ENCODE measurements around the gene JAM3. TPM values are rescaled to one million over a fixed set of nuclear protein-coding genes. Genes with fewer than 3 reads are reported as not detected.

Gene JAM3
- total RNA-seq, 1 experiment from 2014 or later: 1.5 TPM

DNA sequence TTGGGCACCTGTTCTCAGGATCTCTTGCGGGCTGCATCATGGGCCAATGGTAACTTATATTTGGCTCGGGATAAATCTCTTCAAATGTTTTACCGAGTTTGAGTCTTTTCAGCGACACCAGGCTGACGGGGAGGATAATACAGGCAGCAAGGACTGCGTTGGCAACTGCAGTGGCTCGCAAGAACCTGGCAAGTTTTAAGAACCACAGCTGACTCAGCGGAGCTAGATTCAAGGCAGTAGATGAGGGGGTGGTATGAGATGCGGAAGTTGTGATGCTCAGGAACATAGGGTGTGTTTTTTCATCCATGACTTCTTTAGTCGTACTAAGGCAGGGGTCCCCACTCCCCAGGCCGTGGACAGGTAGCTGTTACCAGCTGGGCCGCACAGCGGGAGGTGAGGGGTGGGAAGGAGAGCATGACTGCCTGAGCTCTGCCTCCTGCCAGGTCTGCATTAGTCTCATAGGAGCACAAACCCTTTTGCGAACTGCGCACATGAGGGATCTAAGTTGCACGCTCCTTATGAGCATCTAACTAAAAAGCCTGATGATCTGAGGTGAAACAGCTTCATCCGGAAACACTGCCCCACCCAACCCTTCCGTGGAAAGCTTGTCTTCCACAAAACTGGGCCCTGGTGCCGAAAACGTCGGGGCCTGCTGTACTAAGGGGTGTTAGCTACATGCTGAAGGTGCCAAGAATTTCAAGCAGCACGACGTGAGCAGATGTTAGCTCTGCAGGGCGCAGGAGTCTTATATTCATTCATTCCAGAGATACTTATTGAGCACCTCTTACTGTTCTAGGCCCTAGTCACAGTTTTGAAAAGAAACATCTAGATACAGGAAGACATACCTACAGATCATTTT, 6.4 kb upstream of the JAM3 start:
- TF ChIP-seq, protein P1, sequence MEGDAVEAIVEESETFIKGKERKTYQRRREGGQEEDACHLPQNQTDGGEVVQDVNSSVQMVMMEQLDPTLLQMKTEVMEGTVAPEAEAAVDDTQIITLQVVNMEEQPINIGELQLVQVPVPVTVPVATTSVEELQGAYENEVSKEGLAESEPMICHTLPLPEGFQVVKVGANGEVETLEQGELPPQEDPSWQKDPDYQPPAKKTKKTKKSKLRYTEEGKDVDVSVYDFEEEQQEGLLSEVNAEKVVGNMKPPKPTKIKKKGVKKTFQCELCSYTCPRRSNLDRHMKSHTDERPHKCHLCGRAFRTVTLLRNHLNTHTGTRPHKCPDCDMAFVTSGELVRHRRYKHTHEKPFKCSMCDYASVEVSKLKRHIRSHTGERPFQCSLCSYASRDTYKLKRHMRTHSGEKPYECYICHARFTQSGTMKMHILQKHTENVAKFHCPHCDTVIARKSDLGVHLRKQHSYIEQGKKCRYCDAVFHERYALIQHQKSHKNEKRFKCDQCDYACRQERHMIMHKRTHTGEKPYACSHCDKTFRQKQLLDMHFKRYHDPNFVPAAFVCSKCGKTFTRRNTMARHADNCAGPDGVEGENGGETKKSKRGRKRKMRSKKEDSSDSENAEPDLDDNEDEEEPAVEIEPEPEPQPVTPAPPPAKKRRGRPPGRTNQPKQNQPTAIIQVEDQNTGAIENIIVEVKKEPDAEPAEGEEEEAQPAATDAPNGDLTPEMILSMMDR (IDR thresholded peaks at IDR 0.05; ENCODE audit: insufficient read depth in 1 of 2, low read depth in 1 of 2, low read length in 1 of 2, severe bottlenecking in 1 of 2, unreplicated experiment in 1 of 2): no peak
- Mint-ChIP-seq H3K36me3 (ENCODE audit: insufficient read depth, unreplicated experiment) (no peaks in the 10 kb centered on the region), H3K4me3 (ENCODE audit: unreplicated experiment) (no peak overlapping the region), H3K27ac (ENCODE audit: unreplicated experiment) (no peak overlapping the region), H3K9me3 (ENCODE audit: unreplicated experiment) (peaks cover 9% of the 10 kb centered on the region), H3K27me3 (ENCODE audit: insufficient read depth, unreplicated experiment) (peaks cover 20% of the 10 kb centered on the region), H3K4me1 (ENCODE audit: low read depth, unreplicated experiment) (no peaks in the 10 kb centered on the region)
- ChIA-PET CTCF (interaction anchor here (0.6 to 1.4 kb wide), 4 partner anchors 12 to 135 kb away, joined by 3 to 5 read pairs (median 4); no protein-coding TSS in a partner anchor), POLR2A (no interaction called here)
- BruUV-seq (replicated peaks): no TSS peak
- Histone ChIP-seq H3K4me1 (no peaks in the 10 kb centered on the region), H3K4me3 (ENCODE audit: low read depth, low read length) (no peak overlapping the region), H3K36me3 (ENCODE audit: control insufficient read depth, insufficient read depth, low read length) (no peaks in the 10 kb centered on the region), H3K27me3 (replicated peaks; ENCODE audit: control insufficient read depth, insufficient read depth, low read length) (no peaks in the 10 kb centered on the region), H3K9me3 (no peaks in the 10 kb centered on the region; the same call in 1 of the 2 replicates)
- intact Hi-C loops (cut with micrococcal nuclease; ENCODE audit: unreplicated experiment): no loop called here
- no peak for DNase-seq

DNA sequence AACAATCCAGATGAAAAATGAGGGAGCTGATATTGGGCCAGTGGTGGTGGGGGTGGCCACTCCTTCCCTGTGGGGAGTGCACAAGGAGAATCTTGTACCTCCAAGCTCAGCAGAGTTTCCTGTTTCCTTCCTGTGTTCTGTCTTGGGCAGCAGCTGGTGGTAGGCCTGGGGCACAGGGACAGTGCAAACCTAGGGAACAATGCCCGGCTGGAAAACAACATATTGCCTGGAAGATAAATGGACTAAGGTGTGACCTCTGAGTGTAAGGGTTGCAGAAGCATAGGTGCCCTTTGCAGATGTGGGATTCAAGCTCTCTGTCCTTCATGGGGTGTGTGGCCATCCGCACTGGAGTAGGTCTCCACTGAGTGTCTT, 5.8 kb upstream of the JAM3 start:
- intact Hi-C loops (cut with micrococcal nuclease; ENCODE audit: unreplicated experiment): no loop called here
- TF ChIP-seq, protein P1 (IDR thresholded peaks at IDR 0.05; ENCODE audit: insufficient read depth in 1 of 2, low read depth in 1 of 2, low read length in 1 of 2, severe bottlenecking in 1 of 2, unreplicated experiment in 1 of 2): no peak
- CTCF ChIA-PET: interaction anchor here (0.7 to 1.3 kb wide), 2 partner anchors 13 to 135 kb away, joined by 4 to 5 read pairs; no protein-coding TSS in a partner anchor
- Histone ChIP-seq H3K36me3 (ENCODE audit: control insufficient read depth, insufficient read depth, low read length) (no peaks in the 10 kb centered on the region), H3K9me3 (no peaks in the 10 kb centered on the region; the same call in 1 of the 2 replicates), H3K27me3 (replicated peaks; ENCODE audit: control insufficient read depth, insufficient read depth, low read length) (no peaks in the 10 kb centered on the region), H3K4me3 (ENCODE audit: low read depth, low read length) (no peak overlapping the region), H3K4me1 (no peaks in the 10 kb centered on the region)
- POLR2A ChIA-PET: no interaction called here
- Mint-ChIP-seq H3K9me3 (ENCODE audit: unreplicated experiment) (peaks cover 4% of the 10 kb centered on the region), H3K27me3 (ENCODE audit: insufficient read depth, unreplicated experiment) (peaks cover 17% of the 10 kb centered on the region), H3K36me3 (ENCODE audit: insufficient read depth, unreplicated experiment) (no peaks in the 10 kb centered on the region), H3K4me1 (ENCODE audit: low read depth, unreplicated experiment) (no peaks in the 10 kb centered on the region), H3K4me3 (ENCODE audit: unreplicated experiment) (no peak overlapping the region), H3K27ac (ENCODE audit: unreplicated experiment) (no peak overlapping the region)
- DNase-seq: no peak
- BruUV-seq (replicated peaks): no TSS peak

DNA sequence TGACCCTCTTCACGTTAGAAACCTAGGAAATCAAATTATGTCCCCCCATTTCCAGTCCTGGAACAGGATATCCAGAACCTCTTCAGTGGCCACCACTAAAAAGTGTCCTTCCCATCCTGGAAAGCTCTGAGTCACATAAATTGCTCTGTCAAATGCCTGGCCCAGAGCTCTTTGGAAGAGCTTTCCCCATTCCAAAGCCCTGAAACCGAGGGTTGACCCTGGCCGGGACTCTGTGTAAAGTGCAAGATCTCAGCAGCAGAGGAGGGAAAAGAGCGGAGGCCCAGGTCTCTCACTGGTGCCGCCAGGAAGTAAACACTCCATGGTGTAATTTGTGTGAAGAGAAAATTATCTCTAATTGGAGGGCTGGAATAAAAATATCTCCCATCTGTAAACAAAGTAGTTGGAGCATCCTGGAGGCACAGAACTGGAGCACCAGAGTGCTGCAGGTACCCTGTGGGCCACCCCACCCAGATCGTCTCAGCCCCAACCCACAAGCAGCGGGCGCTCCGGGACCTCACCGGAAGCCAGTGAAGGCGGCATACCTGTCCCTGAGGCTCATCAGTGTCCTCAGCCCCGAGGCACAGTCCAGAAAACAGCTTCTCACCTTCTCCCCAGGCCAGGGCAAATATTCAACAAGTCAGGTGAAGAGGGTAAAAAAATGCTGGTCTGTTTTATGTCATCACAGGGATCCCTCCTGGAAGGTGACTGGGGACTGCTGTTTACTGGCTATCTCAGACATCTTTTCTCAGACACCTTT, 4.7 kb upstream of the JAM3 start:
- no peak overlapping the region for H3K27ac Mint-ChIP-seq (ENCODE audit: unreplicated experiment)
- H3K27me3 Mint-ChIP-seq (ENCODE audit: insufficient read depth, unreplicated experiment): peaks cover 22% of the 10 kb centered on the region
- CTCF ChIA-PET: interaction anchor here (0.6 to 1.3 kb wide), 3 partner anchors 9 to 136 kb away, joined by 4 to 5 read pairs (median 4); no protein-coding TSS in a partner anchor

More for the DNA sequence above, 4.7 kb upstream of the JAM3 start:
- H3K4me3 Mint-ChIP-seq (ENCODE audit: unreplicated experiment): no peak overlapping the region
- H3K9me3 ChIP-seq: no peaks in the 10 kb centered on the region
- POLR2A ChIA-PET: no interaction called here
- no peaks in the 10 kb centered on the region for H3K4me1 ChIP-seq
- BruUV-seq (replicated peaks): no TSS peak
- no peak overlapping the region for H3K4me3 ChIP-seq (ENCODE audit: low read depth, low read length)
- no peak for DNase-seq
- H3K4me1 Mint-ChIP-seq (ENCODE audit: low read depth, unreplicated experiment): no peaks in the 10 kb centered on the region
- intact Hi-C loops (cut with micrococcal nuclease; ENCODE audit: unreplicated experiment): no loop called here
- TF ChIP-seq, protein P1 (IDR thresholded peaks at IDR 0.05; ENCODE audit: insufficient read depth in 1 of 2, low read depth in 1 of 2, low read length in 1 of 2, severe bottlenecking in 1 of 2, unreplicated experiment in 1 of 2): no peak
- H3K36me3 Mint-ChIP-seq (ENCODE audit: insufficient read depth, unreplicated experiment): no peaks in the 10 kb centered on the region
- no peaks in the 10 kb centered on the region for H3K36me3 ChIP-seq (ENCODE audit: control insufficient read depth, insufficient read depth, low read length)
- no peaks in the 10 kb centered on the region for H3K9me3 Mint-ChIP-seq (ENCODE audit: unreplicated experiment)
- H3K27me3 ChIP-seq (replicated peaks; ENCODE audit: control insufficient read depth, insufficient read depth, low read length): no peaks in the 10 kb centered on the region
